Suppressor macrophage treated with lipopolysaccharide for 1 hour (primary cell): ENCODE data around the gene SC5D.

Experiments
- DNase-seq, 3 donors: peaks; one replicate each; pipeline ENCODE4 v3.0.0-alpha.2; 2020 to 2022

The SC5D gene

GRCh38 chr11:121330614-121331435 lies 38.3 kb downstream of the SC5D start:
- no peak for DNase-seq

GRCh38 chr11:121334973-121335710 lies 42.6 kb downstream of the SC5D start:
- DNase-seq: no peak

- no peak for DNase-seq
These were observed 43.8 kb downstream of the SC5D start for GRCh38 chr11:121336279-121336937.

- no peak for DNase-seq
These were observed 44.5 kb downstream of the SC5D start for GRCh38 chr11:121337078-121337477.

GRCh38 chr11:121337740-121338272 lies 45.2 kb downstream of the SC5D start:
- peak; percentile 22 to 32 (median 25) for DNase-seq

GRCh38 chr11:121338536-121338935 lies 46.0 kb downstream of the SC5D start:
- DNase-seq: no peak

GRCh38 chr11:121340032-121340580 lies 47.5 kb downstream of the SC5D start:
- peak; percentile 10 to 47 (median 32) for DNase-seq

- no peak for DNase-seq
These were observed 49.0 kb downstream of the SC5D start for GRCh38 chr11:121341609-121342008.

- DNase-seq: no peak
These were observed 52.3 kb downstream of the SC5D start for GRCh38 chr11:121344824-121345223.

- DNase-seq: peak in 1 of 3 donors; percentile 12
These were observed 54.5 kb downstream of the SC5D start for GRCh38 chr11:121347094-121347493.

GRCh38 chr11:121347813-121348212 lies 55.2 kb downstream of the SC5D start:
- no peak for DNase-seq

GRCh38 chr11:121348220-121348875 lies 55.8 kb downstream of the SC5D start:
- no peak for DNase-seq

GRCh38 chr11:121349790-121350189 lies 57.2 kb downstream of the SC5D start:
- peak in 1 of 3 donors; percentile 10 for DNase-seq

GRCh38 chr11:121350314-121351082 lies 57.9 kb downstream of the SC5D start:
- DNase-seq: no peak

- no peak for DNase-seq
These were observed 58.6 kb downstream of the SC5D start for GRCh38 chr11:121351083-121351630.

GRCh38 chr11:121352251-121352891 lies 59.8 kb downstream of the SC5D start:
- DNase-seq: no peak

- no peak for DNase-seq
These were observed 61.6 kb downstream of the SC5D start for GRCh38 chr11:121354192-121354591.

- DNase-seq: no peak
These were observed 63.8 kb downstream of the SC5D start for GRCh38 chr11:121356357-121356756.
